Karpas-422 (cell line): ENCODE data around the gene CEP170B. TPM values are rescaled to one million over a fixed set of nuclear protein-coding genes. Genes with fewer than 3 reads are reported as not detected.
"Not testable (repeated sequence)": the region's sequence is repeated elsewhere in the genome, so short reads cannot be mapped to it uniquely, and the experiment has no call there.

Experiments used
- DNase-seq: peaks from one replicate; pipeline ENCODE4 v3.0.0-alpha.2; 2015
- H2AFZ ChIP-seq: fragments of 200-600 bp; sonication (generic); 2 replicates; pipeline ENCODE4 v1.6.1; 2014; ENCODE audit warnings: antibody characterized with exemption, low read length, mixed read lengths
- H3K27ac ChIP-seq: fragments of 200-600 bp; sonication (generic); 2 replicates; pipeline ENCODE4 v1.5.1; 2014; ENCODE audit warnings: mild to moderate bottlenecking, low read length, moderate library complexity
- H3K27me3 ChIP-seq: fragments of 200-600 bp; sonication (generic); 2 replicates; pipeline ENCODE4 v1.6.1; 2014; ENCODE audit warnings: low read length, mixed read lengths
- H3K36me3 ChIP-seq: fragments of 200-600 bp; sonication (generic); 2 replicates; pipeline ENCODE4 v1.6.1; 2014; ENCODE audit warnings: low read length, mixed read lengths; ENCODE audit not compliant: insufficient read depth
- H3K4me1 ChIP-seq: fragments of 200-600 bp; sonication (generic); 2 replicates; pipeline ENCODE4 v1.6.1; 2014; ENCODE audit warnings: mild to moderate bottlenecking, low read length, mixed read lengths
- H3K4me2 ChIP-seq: fragments of 200-600 bp; sonication (generic); 2 replicates; pipeline ENCODE4 v1.6.1; 2014; ENCODE audit warnings: low read length, low read depth, mild to moderate bottlenecking; ENCODE audit not compliant: poor library complexity, severe bottlenecking
- H3K4me3 ChIP-seq: fragments of 200-600 bp; sonication (generic); 2 replicates; pipeline ENCODE4 v1.5.1; 2014; ENCODE audit warnings: mild to moderate bottlenecking, antibody characterized with exemption, low read length, mixed read lengths
- H3K79me2 ChIP-seq: fragments of 200-600 bp; sonication (generic); 2 replicates; pipeline ENCODE4 v1.6.1; 2014; ENCODE audit warnings: mild to moderate bottlenecking, low read length, mixed read lengths
- H3K9ac ChIP-seq: fragments of 200-600 bp; sonication (generic); 2 replicates; pipeline ENCODE4 v1.6.0; 2014; ENCODE audit warnings: low read length
- H3K9me2 ChIP-seq: fragments of 200-600 bp; sonication (generic), shearing (Covaris generic); replicated peaks from 2 replicates; pipeline ENCODE4 v1.6.0; 2014; ENCODE audit warnings: mild to moderate bottlenecking, low read length, moderate library complexity; ENCODE audit not compliant: insufficient read depth
- H3K9me3 ChIP-seq: fragments of 300-700, 200-600 bp; sonication (generic); 2 replicates; pipeline ENCODE4 v1.6.1; 2014; ENCODE audit warnings: low read length, mixed read lengths
- H4K20me1 ChIP-seq: fragments of 200-600 bp; sonication (generic); 2 replicates; pipeline ENCODE4 v1.6.1; 2014; ENCODE audit warnings: mild to moderate bottlenecking, antibody characterized with exemption, low read length, low read depth; ENCODE audit not compliant: insufficient read depth
- total RNA-seq: library from RNA; depleted of rRNA; stranded (reverse); fragments of >200 nt; shearing (Covaris generic); gene quantifications from 2 replicates; pipeline ENCODE4 v1.2.3, GENCODE V29; 2014; ENCODE audit warnings: low replicate concordance

CEP170B gene
- total RNA-seq, 1 experiment from 2014 or later, result 0.56 TPM

- DNase-seq, result no peak
- Histone ChIP-seq H3K4me1 (peaks cover 59% of the 10 kb centered on the region), H3K4me3 (no peak overlapping the region), H4K20me1 (no peaks in the 10 kb centered on the region), H3K36me3 (no peaks in the 10 kb centered on the region), H3K27me3 (no peaks in the 10 kb centered on the region), H3K9me3 (no peaks in the 10 kb centered on the region), H3K79me2 (no peaks in the 10 kb centered on the region), H3K27ac (no peak overlapping the region), H2AFZ (no peak overlapping the region), H3K9ac (no peak overlapping the region), H3K9me2 (no peaks in the 10 kb centered on the region), H3K4me2 (no peak overlapping the region)
These were observed 33.1 kb downstream of the CEP170B start for GRCh38 chr14:104898195-104898558.

DNA sequence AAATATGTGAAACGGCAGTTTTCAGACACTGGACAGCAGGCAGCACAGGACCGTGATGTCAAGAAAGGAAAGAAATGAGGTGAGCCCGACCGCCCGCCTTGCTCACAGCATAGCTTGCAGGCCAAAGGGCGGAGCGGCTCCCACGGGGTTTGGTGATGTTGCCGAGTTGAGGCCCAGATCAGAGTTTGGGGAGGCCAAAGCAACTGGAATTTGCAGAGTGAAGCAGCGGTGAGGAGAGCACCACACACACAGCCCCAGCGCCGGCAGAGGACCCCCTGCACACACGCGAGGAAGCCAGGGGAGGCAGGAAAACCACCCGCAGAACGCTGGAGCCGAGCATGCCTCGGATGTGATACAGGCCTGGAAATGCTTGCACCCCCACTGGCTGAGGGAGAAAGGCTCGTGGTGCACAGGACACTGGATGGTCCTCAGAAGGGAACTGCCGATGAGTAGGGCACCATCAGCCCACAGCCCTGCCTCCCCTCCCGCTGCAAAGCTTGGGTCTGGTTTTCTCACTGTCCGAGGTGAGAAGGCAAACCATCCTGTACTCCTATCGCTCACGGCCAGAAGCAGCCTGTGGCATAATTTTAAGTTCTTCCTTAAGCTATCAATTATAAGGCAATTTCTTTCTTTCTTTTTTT, 33.9 kb downstream of the CEP170B start:
- H3K4me2 ChIP-seq, result no peak overlapping the region
- H3K27me3 ChIP-seq, result no peaks in the 10 kb centered on the region
- no peak overlapping the region for H3K9ac ChIP-seq
- no peaks in the 10 kb centered on the region for H3K9me2 ChIP-seq
- H3K27ac ChIP-seq, result no peak overlapping the region
- no peak overlapping the region for H3K4me3 ChIP-seq
- H3K9me3 ChIP-seq, result no peaks in the 10 kb centered on the region
- no peaks in the 10 kb centered on the region for H3K79me2 ChIP-seq
- H2AFZ ChIP-seq, result no peak overlapping the region
- no peak for DNase-seq
- no peaks in the 10 kb centered on the region for H3K36me3 ChIP-seq
- H4K20me1 ChIP-seq, result no peaks in the 10 kb centered on the region
- H3K4me1 ChIP-seq, result peaks cover 54% of the 10 kb centered on the region

DNA sequence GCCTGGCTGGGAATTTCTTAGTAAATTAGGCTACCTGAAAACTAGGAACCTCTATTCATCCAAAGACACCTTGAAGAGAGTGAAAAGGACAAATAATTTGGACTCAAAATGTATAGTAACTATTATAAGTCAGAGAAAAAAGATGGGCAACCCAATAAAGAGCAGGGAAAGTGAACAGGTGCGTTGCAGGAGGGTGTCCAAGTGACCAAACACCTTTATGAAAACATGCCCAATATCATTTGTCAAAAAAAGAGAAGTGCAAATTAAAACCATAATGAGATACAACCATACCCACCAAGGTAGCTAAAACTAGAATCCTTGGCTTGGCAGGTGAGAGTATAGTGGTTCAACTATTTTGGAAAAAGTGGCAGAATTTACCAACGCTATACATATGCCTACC, 34.7 kb downstream of the CEP170B start:
- no peaks in the 10 kb centered on the region for H4K20me1 ChIP-seq
- H3K9me3 ChIP-seq, result no peaks in the 10 kb centered on the region
- no peaks in the 10 kb centered on the region for H3K36me3 ChIP-seq
- H3K79me2 ChIP-seq, result no peaks in the 10 kb centered on the region
- no peaks in the 10 kb centered on the region for H3K27me3 ChIP-seq
- H3K9me2 ChIP-seq, result no peaks in the 10 kb centered on the region
- H3K27ac ChIP-seq, result no peak overlapping the region
- peaks cover 49% of the 10 kb centered on the region for H3K4me1 ChIP-seq
- H2AFZ ChIP-seq, result no peak overlapping the region
- H3K4me2 ChIP-seq, result peak overlapping the region; percentile 11
- H3K4me3 ChIP-seq, result no peak overlapping the region
- no peak overlapping the region for H3K9ac ChIP-seq
- DNase-seq, result no peak

- Histone ChIP-seq H3K79me2 (no peaks in the 10 kb centered on the region), H3K4me2 (no peak overlapping the region), H3K4me1 (peaks cover 39% of the 10 kb centered on the region), H3K36me3 (no peaks in the 10 kb centered on the region), H3K27ac (no peak overlapping the region), H3K9me2 (no peaks in the 10 kb centered on the region), H3K9me3 (no peaks in the 10 kb centered on the region), H4K20me1 (no peaks in the 10 kb centered on the region), H2AFZ (no peak overlapping the region), H3K27me3 (no peaks in the 10 kb centered on the region), H3K9ac (no peak overlapping the region), H3K4me3 (no peak overlapping the region)
- DNase-seq, result no peak
These were observed 35.8 kb downstream of the CEP170B start for GRCh38 chr14:104900639-104901512.

GRCh38 chr14:104903990-104904389, 38.9 kb downstream of the CEP170B start:
- Histone ChIP-seq H3K36me3 (no peaks in the 10 kb centered on the region), H3K4me2 (no peak overlapping the region), H3K9ac (no peak overlapping the region), H3K4me3 (no peak overlapping the region), H3K9me3 (no peaks in the 10 kb centered on the region), H3K9me2 (no peaks in the 10 kb centered on the region), H2AFZ (no peak overlapping the region), H3K27ac (no peak overlapping the region), H3K79me2 (no peaks in the 10 kb centered on the region), H3K27me3 (no peaks in the 10 kb centered on the region), H4K20me1 (no peaks in the 10 kb centered on the region), H3K4me1 (peaks cover 30% of the 10 kb centered on the region)
- no peak for DNase-seq

DNA sequence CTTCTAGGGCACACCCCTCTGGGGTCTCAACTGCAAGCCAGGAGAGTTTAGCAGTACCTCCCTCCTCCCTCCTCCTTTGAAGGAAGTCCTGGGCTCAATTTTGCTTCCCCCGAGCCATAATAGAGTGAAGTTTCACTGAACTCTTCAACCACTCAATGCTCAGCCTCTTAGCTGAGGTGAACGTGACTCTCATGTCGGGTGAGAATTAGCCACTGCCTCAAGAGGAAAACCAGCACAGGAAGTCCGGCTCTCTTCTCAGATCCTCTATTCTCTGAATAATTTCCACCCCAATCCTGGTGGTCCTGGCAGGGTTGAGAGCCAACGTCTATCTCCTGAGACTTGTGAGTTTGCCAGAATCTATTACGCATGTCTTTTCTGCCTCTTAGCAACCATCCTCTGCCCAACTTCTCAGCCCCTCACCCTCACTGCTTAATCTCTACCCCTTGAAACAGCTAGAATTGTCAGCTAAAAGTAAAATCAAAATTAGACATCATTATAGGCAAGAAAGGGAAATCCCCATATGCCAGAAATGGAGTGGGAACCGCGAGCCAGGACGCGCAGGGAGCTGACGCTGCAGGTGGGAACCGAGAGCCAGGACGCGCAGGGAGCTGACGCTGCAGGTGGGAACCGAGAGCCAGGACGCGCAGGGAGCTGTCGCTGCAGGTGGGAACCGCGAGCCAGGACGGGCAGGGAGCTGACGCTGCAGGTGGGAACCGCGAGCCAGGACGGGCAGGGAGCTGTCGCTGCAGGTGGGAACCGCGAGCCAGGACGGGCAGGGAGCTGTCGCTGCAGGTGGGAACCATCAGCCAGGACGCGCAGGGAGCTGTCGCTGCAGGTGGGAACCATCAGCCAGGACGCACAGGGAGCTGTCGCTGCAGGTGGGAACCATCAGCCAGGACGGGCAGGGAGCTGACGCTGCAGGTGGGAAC, 39.8 kb downstream of the CEP170B start:
- not testable (repeated sequence) for H3K36me3 ChIP-seq, H3K27me3 ChIP-seq, DNase-seq, H3K79me2 ChIP-seq, H3K9ac ChIP-seq, H3K4me2 ChIP-seq, H3K9me2 ChIP-seq, H4K20me1 ChIP-seq, H3K9me3 ChIP-seq, H2AFZ ChIP-seq, H3K27ac ChIP-seq, H3K4me3 ChIP-seq
- peaks cover 22% of the 10 kb centered on the region for H3K4me1 ChIP-seq

DNA sequence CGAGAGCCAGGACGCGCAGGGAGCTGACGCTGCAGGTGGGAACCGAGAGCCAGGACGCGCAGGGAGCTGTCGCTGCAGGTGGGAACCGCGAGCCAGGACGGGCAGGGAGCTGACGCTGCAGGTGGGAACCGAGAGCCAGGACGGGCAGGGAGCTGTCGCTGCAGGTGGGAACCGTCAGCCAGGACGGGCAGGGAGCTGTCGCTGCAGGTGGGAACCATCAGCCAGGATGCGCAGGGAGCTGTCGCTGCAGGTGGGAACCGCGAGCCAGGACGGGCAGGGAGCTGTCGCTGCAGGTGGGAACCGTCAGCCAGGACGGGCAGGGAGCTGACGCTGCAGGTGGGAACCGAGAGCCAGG, 40.5 kb downstream of the CEP170B start:
- H3K27me3 ChIP-seq, H3K9me2 ChIP-seq, H3K4me3 ChIP-seq, H3K9ac ChIP-seq, H3K27ac ChIP-seq, H4K20me1 ChIP-seq, H2AFZ ChIP-seq, H3K79me2 ChIP-seq, H3K9me3 ChIP-seq, DNase-seq, H3K4me2 ChIP-seq, H3K36me3 ChIP-seq: not testable (repeated sequence)
- peaks cover 15% of the 10 kb centered on the region for H3K4me1 ChIP-seq

- H2AFZ ChIP-seq, result no peak overlapping the region
- no peak for DNase-seq
- peaks cover 3% of the 10 kb centered on the region; the same call in 1 of the 2 replicates for H3K27me3 ChIP-seq
- no peak overlapping the region for H3K9ac ChIP-seq
- H3K4me1 ChIP-seq, result peaks cover 10% of the 10 kb centered on the region
- H3K36me3 ChIP-seq, result no peaks in the 10 kb centered on the region
- peaks cover 5% of the 10 kb centered on the region; the same call in 1 of the 2 replicates for H3K9me3 ChIP-seq
- H4K20me1 ChIP-seq, result no peaks in the 10 kb centered on the region
- no peaks in the 10 kb centered on the region for H3K9me2 ChIP-seq
- no peak overlapping the region for H3K27ac ChIP-seq
- H3K79me2 ChIP-seq, result no peaks in the 10 kb centered on the region
- no peak overlapping the region for H3K4me3 ChIP-seq
- no peak overlapping the region for H3K4me2 ChIP-seq
These were observed 43.2 kb downstream of the CEP170B start for GRCh38 chr14:104908303-104908702.
